ENCODE data around the gene SLC38A9.

GRCh38 chr5:55675119-55675518, 37.0 kb downstream of the SLC38A9 start:
- no peak for TF ChIP-seq EZH2 (IDR thresholded peaks at IDR 0.05)
- no peak for TF ChIP-seq POLR2AphosphoS5 (IDR thresholded peaks at IDR 0.05; ENCODE audit: borderline replicate concordance, low read depth, low read length)
- TF ChIP-seq FOXP2 (optimal IDR thresholded peaks at IDR 0.05; ENCODE audit: control extremely low read depth, extremely low read length, insufficient read depth) = no peak
